NCI-H128 (cell line): ENCODE data around the gene PPL.

Experiments used
- DNase-seq: peaks from one replicate; lab custom pipeline; 2025; ENCODE audit not compliant: unreplicated experiment; lab: John Stamatoyannopoulos, UW

Gene PPL

DNA sequence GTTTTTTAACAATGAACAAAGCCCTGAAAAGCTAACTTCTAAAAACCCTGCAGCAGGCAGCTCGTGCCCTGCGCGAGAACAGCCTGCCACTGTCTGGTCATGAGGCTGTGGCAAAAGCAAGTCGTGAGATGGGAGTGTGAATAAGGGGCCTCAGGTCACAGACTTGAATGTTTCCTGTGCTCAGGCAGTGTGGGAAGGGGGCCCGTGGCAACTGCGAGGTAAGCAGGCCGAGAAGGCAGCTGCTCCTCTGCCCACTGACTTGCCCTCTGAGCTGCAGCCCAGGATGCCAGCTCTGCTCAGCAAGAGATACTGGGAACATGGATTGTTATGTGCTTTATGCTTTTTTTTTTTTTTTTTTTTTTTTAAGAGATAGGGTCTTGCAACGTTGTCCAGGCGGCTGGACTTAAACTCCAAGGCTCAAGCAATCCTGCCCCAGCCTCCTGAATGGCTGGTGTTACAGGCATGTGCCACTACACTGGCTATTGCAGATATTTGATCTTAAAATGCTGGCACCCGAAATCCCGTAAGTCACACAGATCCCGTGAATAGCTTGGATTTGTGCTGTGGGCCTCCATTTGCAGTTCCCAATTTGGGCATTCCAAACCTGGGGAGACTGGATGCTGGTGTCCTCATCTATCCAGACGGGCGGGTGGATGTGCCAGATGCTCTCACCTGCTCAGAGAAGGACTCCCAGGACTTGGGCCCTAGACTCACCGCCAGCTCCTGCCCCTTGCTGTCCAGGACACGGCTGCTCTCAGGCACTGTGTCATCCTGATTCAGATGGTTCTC lies 45.7 kb downstream of the PPL start:
- DNase-seq: no peak

DNA sequence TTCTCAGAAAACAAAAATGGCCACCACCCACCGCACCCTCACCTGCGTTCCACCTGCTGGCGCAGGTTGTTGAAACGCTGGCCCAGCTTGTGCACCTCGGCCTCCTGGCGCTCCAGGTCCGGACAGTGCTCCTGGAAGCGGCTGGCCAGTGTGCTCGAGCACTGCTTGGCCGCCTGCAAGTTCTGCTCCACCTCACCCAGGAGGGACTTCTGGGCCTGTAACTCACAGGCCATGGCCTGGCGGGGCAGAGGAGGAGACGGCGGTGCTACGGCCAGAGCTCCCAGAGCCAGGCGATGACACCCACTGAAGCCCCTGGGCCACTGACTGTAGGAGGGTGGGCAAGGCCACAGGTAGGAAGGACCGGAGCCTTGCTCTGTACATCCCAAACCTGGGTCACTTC lies 46.3 kb downstream of the PPL start:
- DNase-seq: no peak

DNA sequence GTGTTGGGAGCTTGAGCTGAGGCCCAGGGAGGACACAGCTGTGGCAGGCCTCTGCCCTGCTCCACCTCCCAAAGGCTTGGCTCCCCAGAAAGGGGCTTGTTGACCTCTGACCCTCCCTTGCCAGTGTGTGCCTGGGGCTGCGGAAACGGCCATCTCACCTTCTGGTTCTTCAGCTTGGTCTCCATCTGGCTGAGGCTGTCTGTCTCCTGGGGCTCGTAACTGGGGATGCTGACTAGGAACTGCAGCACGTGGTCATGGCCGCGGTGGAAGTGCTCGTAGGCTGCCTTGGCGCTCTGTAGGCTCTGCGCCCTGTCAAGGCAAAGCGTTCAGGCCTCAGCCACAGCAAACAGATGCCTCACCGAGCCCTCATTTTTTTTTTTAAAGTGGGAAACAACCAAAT lies 46.9 kb downstream of the PPL start:
- no peak for DNase-seq

DNA sequence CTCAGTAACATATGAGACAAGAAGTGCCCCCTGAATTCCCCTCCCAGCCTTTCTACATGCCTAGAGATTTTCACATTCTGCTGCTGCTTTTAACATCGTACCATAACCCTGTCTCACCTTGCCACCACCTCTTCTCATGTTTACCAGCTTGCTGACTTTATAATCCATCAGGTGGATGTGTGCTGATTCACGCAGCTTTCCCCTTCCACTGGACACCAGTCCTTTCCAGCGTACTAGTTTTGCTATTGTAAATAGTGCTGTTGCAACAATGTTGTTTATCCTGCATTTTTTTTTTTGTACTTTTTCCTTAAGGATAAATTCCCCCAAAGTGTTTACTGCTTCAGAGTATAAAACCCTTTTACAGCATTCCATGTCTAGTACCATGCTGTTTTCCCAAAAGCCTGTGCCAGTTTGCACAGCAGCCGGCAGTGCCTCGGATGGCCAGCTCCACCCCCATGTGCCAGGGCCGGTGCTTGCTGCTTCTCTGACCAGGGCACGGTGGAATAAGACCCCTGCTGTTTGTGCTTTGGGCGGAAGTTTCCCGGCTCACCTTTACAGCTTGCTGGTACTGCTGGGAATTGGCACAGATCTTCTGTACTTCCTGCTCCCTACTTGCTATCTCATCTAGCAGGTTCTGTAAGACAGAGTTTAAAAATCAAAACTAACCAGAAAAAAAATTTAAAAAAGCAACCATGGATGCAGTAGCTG lies 48.4 kb downstream of the PPL start:
- DNase-seq: no peak

DNA sequence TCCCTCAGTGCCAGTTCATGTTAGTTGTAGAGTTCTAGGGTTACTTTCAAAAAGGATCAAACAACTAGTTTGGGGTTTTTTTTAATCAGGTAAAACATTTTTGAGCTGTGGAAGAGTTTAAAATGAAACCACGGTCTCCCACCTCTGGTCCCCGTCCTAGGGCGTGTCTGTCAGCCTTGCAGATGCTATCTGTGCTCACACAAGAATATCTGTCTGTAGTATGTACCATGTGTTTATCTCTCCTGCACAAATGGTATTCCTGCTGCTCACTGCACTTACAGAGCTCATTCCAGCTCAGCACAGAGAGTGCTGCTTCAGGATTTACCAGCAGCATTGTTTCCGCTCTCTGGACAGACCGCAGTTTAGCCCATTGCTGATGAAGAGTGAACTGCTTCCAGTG lies 50.8 kb downstream of the PPL start:
- no peak for DNase-seq

DNA sequence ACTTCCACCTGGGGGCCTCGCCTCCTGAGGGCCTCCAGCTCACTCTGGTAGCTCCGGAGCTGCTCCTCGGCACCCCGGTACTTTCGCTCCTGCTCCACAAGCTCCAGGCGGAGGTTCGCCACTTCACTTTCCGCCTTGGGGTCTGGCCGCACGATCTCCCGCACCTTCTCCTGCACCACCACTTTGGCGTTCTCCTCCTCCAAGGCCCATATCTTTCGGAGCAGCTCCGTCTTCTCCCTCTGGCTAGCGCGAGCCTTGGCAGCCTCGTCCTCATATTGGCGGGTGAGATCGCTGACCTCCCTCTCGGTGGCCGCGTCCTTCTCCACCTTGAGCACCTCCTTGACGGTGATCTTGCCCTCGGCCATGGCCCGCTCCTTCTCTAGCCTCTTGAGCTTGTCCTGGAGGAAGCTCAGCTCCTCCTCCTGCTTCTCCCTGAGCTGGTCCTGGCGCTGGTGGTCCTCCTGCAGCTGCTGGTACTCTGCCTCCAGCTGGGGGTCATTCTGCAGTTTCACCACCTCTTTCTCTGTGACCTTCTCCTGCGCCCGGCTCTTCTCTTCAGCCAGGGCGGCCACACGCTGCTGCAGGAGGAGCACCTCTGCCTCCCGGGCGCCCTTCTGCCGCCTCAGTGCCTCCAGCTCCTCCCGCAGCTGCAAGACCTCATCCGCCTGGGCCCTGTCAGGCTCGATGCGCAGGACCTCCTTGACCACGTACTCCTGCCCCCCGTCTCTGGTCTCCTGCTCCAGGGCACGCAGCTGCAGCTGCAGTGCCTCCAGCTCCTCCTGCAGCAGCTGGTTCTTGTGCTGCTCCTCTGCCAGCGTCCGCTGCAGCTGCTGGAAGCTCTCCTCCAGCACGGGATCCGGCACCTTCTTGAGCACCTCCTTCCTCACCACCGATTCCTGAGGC lies 51.7 kb downstream of the PPL start:
- DNase-seq: no peak

DNA sequence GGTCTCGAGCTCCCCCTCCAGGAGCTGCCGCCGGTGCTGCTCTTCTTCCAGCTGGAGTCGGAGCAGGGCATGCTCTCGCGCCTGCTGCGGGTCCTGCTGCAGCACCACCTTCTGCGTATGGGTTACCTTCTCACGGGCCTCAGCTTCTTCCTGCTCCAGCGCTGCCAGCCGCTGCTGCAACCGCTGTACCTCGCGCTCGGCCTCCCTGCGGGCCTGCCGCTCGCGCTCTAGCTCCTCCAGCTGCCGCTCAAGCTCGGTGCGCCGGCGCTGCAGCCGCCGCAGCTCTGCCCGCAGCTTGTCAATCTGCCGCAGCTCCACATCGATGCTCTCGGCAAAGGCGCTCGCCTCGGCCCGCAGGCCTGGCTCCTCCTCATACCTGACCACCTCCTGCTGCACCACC lies 52.7 kb downstream of the PPL start:
- DNase-seq: no peak

DNA sequence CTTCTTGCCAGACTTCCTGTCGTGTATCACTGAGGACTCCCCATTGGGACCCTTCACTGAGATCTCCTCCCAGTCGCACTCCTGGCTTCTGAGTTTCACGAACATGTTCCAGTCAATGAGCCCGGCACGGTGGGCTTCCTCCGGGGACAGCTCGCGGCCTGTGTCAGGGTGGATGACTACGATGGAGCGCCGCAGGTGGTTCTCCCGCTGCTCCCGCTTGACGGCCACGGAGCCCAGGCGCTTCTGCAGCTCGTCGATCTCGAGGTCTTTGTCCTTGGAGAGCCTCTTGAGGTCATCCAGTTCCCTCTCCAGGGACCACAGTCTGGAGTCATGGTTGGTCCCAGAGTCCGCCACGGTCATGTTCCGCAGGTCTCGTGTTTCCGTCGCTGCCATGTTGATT lies 53.4 kb downstream of the PPL start:
- DNase-seq: no peak

DNA sequence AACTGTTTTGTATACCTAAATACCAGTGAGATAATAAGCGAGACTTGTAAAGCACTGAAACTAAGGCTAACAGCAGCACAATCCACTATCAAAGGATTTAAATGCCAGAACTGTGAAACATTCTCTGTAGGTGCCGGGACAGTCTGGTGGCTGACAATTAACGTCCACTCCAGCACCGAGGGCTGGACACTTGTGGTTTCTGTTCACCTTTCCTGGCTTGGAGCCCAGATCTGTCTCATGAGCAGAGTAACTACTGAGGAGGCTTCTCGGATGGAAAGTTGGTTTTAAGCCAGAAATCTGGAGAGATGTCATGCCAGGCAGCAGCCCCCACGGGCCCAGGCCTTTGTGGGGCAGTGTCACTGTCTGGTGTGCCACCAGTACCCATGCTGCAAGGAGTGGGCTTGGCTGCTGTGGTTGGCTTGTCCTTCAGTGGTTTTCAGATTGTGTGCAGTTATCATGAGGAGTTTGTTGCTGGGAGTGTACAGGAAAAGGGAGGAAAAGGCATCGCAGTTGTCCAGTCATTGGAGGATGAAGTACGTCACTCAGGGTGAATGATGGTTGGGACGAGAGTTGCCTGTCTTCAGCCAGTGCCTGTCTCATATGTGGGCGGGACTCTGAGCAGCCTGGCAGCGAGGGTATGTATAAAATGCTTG lies 54.2 kb downstream of the PPL start:
- peak; percentile 11 for DNase-seq

DNA sequence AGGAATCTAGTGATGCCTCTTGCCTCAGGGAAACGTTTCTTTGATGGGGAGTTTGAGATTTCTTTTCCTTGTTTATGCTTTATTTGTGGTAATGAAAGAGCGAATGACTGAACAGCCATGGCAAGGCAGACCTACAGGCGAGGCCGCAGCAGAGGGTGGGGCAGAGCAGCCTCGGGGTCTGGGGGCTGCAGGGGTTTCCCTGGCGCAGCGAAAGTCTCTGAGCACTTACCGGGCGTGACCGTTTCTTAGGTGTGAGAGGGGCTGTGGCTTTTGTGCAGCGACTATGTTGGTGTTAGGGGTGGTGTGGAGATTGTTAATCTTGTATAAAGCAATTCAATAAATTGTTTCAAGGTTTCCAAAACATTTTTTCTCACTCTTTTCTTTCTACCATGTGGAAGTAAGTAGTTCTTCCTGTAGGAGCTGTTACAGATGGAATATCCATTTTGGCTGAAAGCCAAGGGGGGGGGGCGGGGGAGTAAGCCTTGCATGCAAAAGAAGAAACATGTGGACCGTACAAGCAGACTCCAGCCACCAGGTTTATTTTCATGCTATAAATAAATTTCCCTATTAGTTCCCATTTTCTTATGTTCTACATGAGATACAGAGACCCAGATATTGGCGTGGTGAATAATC lies 54.8 kb downstream of the PPL start:
- no peak for DNase-seq

DNA sequence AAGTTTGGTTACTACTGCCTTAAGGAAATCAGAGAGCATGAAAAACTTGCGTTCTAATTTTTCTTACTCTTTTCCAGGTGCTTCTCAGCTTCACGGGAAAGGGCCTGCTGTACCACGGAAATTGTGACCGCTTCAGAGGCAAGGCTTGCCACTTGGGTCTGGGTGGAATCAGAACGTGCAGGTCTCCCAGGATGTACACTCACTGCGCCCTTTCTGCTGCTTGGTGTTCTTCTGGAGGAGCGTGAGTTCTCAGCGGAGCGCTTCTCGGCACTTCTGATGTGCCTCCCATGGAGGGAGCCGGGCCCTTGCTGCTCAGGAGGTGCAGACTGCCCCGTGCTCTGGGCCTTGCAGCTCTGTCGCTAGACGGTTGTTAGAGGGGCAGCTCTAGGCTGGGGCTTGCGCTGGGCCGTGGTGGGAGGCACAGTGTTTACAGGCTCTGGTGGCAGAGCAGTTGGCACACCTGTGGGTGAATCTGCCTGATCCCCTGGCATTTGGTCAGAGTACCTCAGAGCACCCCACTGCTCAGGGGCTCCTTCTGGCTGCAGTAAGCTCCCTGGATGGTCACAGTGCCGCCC lies 56.9 kb downstream of the PPL start:
- no peak for DNase-seq

DNA sequence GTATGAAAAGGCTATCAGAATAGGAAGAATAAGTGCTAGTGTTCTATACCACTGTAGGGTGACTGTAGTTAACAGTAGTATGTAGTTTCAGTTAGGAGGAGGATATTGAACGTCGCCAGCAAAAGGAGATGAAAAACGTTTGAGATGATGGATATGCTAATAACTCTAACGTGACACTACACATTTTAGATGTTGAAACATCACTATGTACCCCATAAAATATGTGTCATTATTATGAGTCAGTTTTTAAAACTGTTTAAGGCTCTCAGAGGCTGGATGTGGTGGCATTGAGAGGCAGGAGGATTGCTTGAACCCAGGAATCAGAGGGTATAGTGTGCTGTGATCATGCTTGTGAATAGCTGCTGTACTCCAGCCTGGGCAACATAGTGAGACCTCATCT lies 57.9 kb downstream of the PPL start:
- no peak for DNase-seq

DNA sequence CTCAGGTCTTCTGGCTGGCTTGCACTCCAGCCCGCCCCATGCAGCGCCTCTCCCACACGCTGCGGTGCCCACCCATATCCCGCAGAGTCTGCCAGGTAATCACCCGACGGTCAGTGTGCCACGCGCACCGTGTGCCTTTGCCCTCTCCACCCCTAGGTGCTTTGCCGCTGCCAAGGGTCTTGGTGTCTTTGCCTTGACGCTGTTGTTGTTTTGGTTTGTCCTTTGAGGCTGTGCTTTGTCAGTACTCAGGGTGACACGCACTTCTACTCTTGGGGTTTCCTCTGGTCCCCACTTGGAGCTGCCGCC lies 59.6 kb downstream of the PPL start:
- DNase-seq: no peak

DNA sequence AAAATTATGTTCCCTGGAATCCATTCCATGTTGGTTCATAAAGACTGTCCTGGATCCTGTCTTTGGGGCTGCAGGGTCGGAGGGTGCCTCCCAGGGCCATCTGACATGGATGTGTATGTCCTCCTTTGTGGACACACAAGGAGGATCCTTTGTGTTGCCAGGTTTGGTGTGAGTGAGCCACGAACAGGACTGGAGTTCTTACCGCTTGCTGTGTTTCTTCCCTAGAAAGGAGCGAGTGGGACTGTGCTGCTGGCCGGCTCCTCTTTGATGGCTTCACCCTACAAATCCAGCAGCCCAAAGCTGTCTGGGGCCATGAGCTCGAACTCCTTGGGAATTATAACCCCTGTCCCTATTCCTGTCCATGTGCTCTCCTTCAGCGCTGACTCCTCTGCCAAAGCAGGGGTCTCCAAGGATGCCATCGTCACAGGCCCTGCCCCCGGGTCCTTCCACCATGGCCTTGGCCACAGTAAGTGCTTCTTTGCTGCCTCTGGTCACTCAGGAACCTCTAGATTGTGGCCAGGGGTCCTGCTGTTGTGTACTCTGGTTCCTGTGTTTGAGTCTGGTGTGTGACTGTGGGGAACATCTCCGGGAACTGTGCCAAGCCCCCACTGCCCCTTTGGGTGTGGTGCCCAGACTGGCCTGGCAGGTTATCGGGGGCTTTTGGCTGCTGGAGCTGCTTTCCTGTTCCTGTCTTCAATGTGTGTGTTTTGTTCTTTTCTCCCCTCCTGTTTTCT lies 60.1 kb downstream of the PPL start:
- no peak for DNase-seq

DNA sequence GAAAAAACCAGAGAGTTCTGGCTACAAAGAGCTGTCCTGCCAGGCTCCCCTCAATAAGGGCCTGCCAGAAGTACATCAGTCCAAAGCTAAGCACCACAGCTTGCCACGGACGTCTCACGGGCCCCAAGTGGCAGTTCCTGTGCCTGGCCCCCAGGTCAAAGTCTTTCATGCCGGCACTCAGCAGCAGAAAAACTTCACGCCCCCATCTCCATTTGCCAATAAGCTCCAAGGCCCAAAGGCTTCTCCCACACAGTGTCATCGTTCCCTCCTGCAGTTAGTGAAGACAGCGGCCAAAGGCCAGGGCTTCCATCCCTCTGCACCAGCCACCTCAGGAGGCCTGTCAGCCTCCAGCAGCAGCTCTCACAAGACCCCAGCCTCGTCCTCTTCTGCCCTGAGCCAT lies 62.3 kb downstream of the PPL start:
- no peak for DNase-seq

DNA sequence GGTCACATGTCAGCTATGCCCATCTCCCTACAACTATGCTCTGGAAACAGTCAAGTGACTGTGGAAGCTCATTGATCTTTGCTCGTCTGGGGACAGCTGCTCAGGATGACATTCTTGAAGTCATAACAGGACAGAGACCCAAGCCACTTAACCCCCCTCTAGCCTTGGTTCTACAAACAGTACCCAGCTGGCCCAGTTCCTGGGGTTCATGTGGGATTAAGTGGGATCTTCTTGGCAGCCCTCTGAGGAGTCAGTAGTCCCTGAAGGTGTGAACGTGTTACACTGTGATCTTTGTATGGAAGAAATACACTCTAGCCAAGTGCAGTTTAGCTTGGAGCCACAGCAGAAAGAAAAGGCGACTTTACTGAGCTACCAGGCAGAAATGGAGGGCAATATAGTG lies 63.9 kb downstream of the PPL start:
- DNase-seq: no peak

DNA sequence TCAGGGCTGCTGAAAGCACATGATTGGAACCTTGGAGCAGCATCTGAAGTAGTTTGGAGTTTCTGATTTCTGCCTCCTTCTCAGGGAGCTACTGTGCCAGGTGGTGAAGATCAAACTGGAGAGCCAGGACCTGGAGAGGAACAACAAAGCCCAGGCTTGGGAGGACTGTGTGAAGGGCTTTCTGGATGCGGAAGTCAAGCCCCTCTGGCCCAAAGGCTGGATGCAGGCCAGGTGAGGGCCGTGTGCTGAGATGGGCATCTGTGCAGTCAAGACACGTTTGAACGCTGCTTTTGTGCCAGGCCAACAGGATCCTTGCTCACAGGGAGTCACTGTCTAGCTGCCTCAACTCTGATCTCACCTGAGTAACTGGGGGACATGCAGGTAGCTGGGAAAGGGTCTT lies 65.9 kb downstream of the PPL start:
- no peak for DNase-seq

DNA sequence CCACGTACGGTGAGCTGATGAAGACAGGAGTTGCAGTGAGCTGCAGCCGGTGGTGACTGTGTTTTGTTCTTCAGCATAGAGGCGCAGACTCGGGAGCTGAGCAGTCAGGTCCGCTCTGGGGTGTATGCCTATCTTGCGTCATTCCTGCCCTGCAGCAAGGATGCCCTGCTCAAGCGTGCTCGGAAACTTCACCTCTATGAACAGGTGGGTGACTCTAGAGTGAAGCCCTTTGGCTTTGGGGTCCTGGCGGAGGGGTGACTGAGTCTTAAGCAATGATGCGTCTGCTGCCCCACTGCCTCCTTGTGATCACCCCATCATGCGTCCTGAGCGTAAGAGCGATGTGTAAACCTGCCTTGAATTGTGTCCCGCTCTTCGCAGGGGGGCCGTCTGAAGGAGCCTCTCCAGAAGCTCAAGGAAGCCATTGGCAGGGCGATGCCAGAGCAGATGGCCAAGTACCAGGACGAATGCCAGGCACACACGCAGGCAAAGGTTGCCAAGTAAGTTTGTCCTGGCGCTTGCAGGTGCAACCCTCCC lies 66.7 kb downstream of the PPL start:
- DNase-seq: no peak

DNA sequence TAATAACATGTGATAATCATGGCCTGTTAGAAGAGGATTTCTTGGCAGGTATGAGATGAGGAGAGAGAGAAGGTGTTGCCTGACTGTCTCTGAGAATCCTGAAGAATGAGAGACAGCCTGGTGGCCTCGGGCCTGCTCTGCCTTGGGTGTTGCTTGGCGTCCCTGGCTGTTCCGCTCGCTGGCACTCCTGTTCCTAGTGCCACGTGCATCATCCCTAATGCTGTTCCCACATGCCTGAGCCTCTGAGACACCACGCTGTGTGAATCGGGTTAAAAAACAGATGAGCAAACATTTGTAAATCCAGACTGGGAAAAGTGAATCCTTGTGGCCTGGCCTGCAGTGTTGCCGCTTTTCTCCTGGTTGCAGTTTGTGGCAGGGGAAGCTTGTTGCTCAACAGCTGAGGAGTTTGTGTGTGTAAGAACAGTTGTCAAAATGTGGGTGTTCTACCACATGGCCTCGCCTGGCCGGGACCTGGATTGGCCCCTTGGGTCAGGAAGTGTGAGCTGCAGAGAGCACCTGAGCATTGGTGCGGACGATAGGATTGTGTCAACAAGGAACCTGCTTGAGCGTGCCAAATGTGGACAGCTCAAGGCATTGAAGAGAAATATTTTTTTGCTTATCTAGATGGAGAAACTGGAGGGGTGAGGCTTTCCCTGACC lies 67.7 kb downstream of the PPL start:
- DNase-seq: no peak
